Keratinocyte (primary cell): ENCODE measurements around the gene NRXN2. TPM values are rescaled to one million over a fixed set of nuclear protein-coding genes. Genes with fewer than 3 reads are reported as not detected.

Experiments
- DNase-seq: peaks from one replicate; pipeline ENCODE4 v3.0.0-alpha.2; 2011; ENCODE audit warnings: low read depth, missing footprints, low spot score
- FAIRE-seq: peaks from 2 replicates; lab custom pipeline; 2011; peaks lifted over from hg19 to GRCh38; lab: Jason Lieb, UNC
- H2AFZ ChIP-seq: 2 replicates; pipeline ENCODE4 v1.6.0; 2012; ENCODE audit warnings: low read length, control low read depth, inconsistent platforms; ENCODE audit not compliant: control insufficient read depth
- H3K27ac ChIP-seq: 2 replicates; pipeline ENCODE4 v1.5.1; 2011; ENCODE audit warnings: low read length; ENCODE audit not compliant: control insufficient read depth, insufficient read depth
- H3K27me3 ChIP-seq: 3 replicates; pipeline ENCODE4 v1.6.0; 2011; ENCODE audit warnings: low read length; ENCODE audit not compliant: control insufficient read depth, insufficient read depth; ENCODE audit errors: extremely low read depth
- H3K36me3 ChIP-seq, 2 experiments: 2 replicates in 1 of 2; 3 replicates in 1 of 2; pipeline ENCODE4 v1.5.1; 2011; ENCODE audit warnings: low read length in 2 of 2, mild to moderate bottlenecking in 1 of 2; ENCODE audit not compliant: control insufficient read depth in 2 of 2, insufficient read depth in 2 of 2; ENCODE audit errors: extremely low read depth in 1 of 2
- H3K4me1 ChIP-seq: 3 replicates; pipeline ENCODE4 v1.5.1; 2011; ENCODE audit warnings: low read length; ENCODE audit not compliant: control insufficient read depth, insufficient read depth; ENCODE audit errors: extremely low read depth
- H3K4me2 ChIP-seq: 3 replicates; pipeline ENCODE4 v1.6.0; 2011; ENCODE audit warnings: low read depth, low read length; ENCODE audit not compliant: control insufficient read depth, insufficient read depth; ENCODE audit errors: extremely low read depth
- H3K4me3 ChIP-seq, 3 experiments: fragments of 200-600 bp in 1 of 3; sonication (generic) in 1 of 3; 2 replicates in 2 of 3; 3 replicates in 1 of 3; pipeline ENCODE4 v1.5.1; 2011 to 2016; ENCODE audit warnings: low read length in 3 of 3, mild to moderate bottlenecking in 3 of 3, control low read depth in 2 of 3, inconsistent platforms in 1 of 3, low read depth in 1 of 3, mixed read lengths in 1 of 3, mixed run types in 1 of 3, moderate library complexity in 1 of 3; ENCODE audit not compliant: control insufficient read depth in 2 of 3, insufficient read depth in 2 of 3; ENCODE audit errors: extremely low read depth in 1 of 3
- H3K79me2 ChIP-seq: 2 replicates; pipeline ENCODE4 v1.6.0; 2012; ENCODE audit warnings: low read length; ENCODE audit not compliant: control insufficient read depth, insufficient read depth
- H3K9ac ChIP-seq: 3 replicates; pipeline ENCODE4 v1.6.0; 2011; ENCODE audit warnings: low read length; ENCODE audit not compliant: control insufficient read depth, insufficient read depth; ENCODE audit errors: extremely low read depth
- H3K9me1 ChIP-seq: 3 replicates; pipeline ENCODE4 v1.6.0; 2011; ENCODE audit warnings: low read length; ENCODE audit not compliant: control insufficient read depth, insufficient read depth; ENCODE audit errors: extremely low read depth
- H3K9me3 ChIP-seq: 2 replicates; pipeline ENCODE4 v1.5.1; 2012; ENCODE audit warnings: low read depth, low read length; ENCODE audit not compliant: control insufficient read depth
- H4K20me1 ChIP-seq: 3 replicates; pipeline ENCODE4 v1.6.0; 2011; ENCODE audit warnings: low read length; ENCODE audit not compliant: control insufficient read depth, insufficient read depth; ENCODE audit errors: extremely low read depth
- CTCF ChIP-seq, 3 experiments: IDR thresholded peaks in 1 of 3; conservative IDR thresholded peaks in 1 of 3; optimal IDR thresholded peaks in 1 of 3; 2 replicates in 2 of 3; 3 replicates in 1 of 3; pipeline versions ENCODE3 to v1.5.1; 2011; ENCODE audit warnings: low read length in 3 of 3, mild to moderate bottlenecking in 3 of 3, moderate library complexity in 2 of 3, control low read depth in 1 of 3, inconsistent platforms in 1 of 3; ENCODE audit not compliant: insufficient read depth in 2 of 3; ENCODE audit errors: extremely low read depth in 1 of 3
- EZH2 ChIP-seq: IDR thresholded peaks from one replicate; pipeline ENCODE4 v1.6.1; 2012; ENCODE audit warnings: inconsistent platforms, mild to moderate bottlenecking, low read length, moderate library complexity
- dilution Hi-C: fragments of 300-500 bp; cut with MboI; formaldehyde crosslinking; loops from one replicate; pipeline ENCODE4 v1.7.0; 2020; ENCODE audit warnings: low sequenced_read_pairs; ENCODE audit not compliant: extremely low pct_ligation_motif_present
- polyA plus RNA-seq, 5 experiments: library from polyadenylated mRNA; depleted of rRNA in 3 of 5; stranded (reverse) in 3 of 5; stranded (forward) in 1 of 5; unstranded in 1 of 5; fragments of >200 nt; gene quantifications; 1 replicate in 1 of 5; 2 replicates in 3 of 5; 3 replicates in 1 of 5; pipeline versions ENCODE4 v1.2.1 to v1.2.3, GENCODE V29; 2011 to 2012; ENCODE audit warnings: missing spikeins in 2 of 5, low read depth in 1 of 5, low replicate concordance in 1 of 5

Gene NRXN2
- polyA plus RNA-seq, 1 donor (not counting 4 experiments of a cell fraction or from before 2014, with no cell fraction given): not detected

- Histone ChIP-seq H3K79me2 (no peaks in the 10 kb centered on the region), H3K4me1 (peaks cover 21% of the 10 kb centered on the region), H3K4me2 (peak overlapping the region; percentile 81), H3K27me3 (peaks cover 13% of the 10 kb centered on the region), H3K36me3 (no peaks in the 10 kb centered on the region), H2AFZ (no peak overlapping the region), H3K27ac (no peak overlapping the region), H3K9me1 (peaks cover 2% of the 10 kb centered on the region), H4K20me1 (no peaks in the 10 kb centered on the region), H3K9me3 (no peaks in the 10 kb centered on the region), H3K4me3 (no peak overlapping the region), H3K9ac (no peak overlapping the region)
- FAIRE-seq: no peak
- no peak for TF ChIP-seq EZH2
- no peak for TF ChIP-seq CTCF (optimal IDR thresholded peaks at IDR 0.05 in 1 of 3, IDR thresholded peaks at IDR 0.05 in 1 of 3, conservative IDR thresholded peaks at IDR 0.05 in 1 of 3; ENCODE audit: extremely low read depth in 1 of 3, insufficient read depth in 2 of 3, low read length in 3 of 3)
- dilution Hi-C loops: no loop called here
- no peak for DNase-seq
These were observed 35.1 kb downstream of the NRXN2 start for GRCh38 chr11:64687643-64688533.

- dilution Hi-C loops: no loop called here
These were observed 35.8 kb downstream of the NRXN2 start for GRCh38 chr11:64687204-64687603.

More at GRCh38 chr11:64687204-64687603, 35.8 kb downstream of the NRXN2 start:
- H3K4me3 ChIP-seq: no peak overlapping the region
- H3K9me1 ChIP-seq: peaks cover 2% of the 10 kb centered on the region
- no peaks in the 10 kb centered on the region for H4K20me1 ChIP-seq
- H3K27ac ChIP-seq: no peak overlapping the region
- TF ChIP-seq CTCF (optimal IDR thresholded peaks at IDR 0.05 in 1 of 3, IDR thresholded peaks at IDR 0.05 in 1 of 3, conservative IDR thresholded peaks at IDR 0.05 in 1 of 3; ENCODE audit: extremely low read depth in 1 of 3, insufficient read depth in 2 of 3, low read length in 3 of 3) (no peak), EZH2 (no peak)
- no peaks in the 10 kb centered on the region for H3K79me2 ChIP-seq
- peaks cover 8% of the 10 kb centered on the region for H3K27me3 ChIP-seq
- H3K4me2 ChIP-seq: no peak overlapping the region
- no peaks in the 10 kb centered on the region for H3K36me3 ChIP-seq
- FAIRE-seq: no peak
- peaks cover 21% of the 10 kb centered on the region for H3K4me1 ChIP-seq
- no peak overlapping the region for H2AFZ ChIP-seq
- H3K9ac ChIP-seq: no peak overlapping the region
- no peak for DNase-seq
- H3K9me3 ChIP-seq: no peaks in the 10 kb centered on the region
